Measurements from ENCODE around the gene TRAPPC4. TPM values are rescaled to one million over a fixed set of nuclear protein-coding genes. Genes with fewer than 3 reads are reported as not detected.
A peak's percentile ranks its signal among the peaks of the same experiment; 100 is the strongest.
"Not testable (repeated sequence)": the region's sequence is repeated elsewhere in the genome, so short reads cannot be mapped to it uniquely, and the experiment has no call there.

TRAPPC4 gene
- total and polyA plus RNA-seq, 2 donors, result 60.4 to 75.9 TPM

GRCh38 chr11:119049081-119049480 is 30.5 kb downstream of the TRAPPC4 start:
- Histone ChIP-seq H3K27ac (ENCODE audit: low read depth in 1 of 2, low read length in 1 of 2) (no peak overlapping the region), H3K4me1 (ENCODE audit: control insufficient read depth in 2 of 2, insufficient read depth in 2 of 2, low read length in 2 of 2) (no peaks in the 10 kb centered on the region), H3K4me3 (ENCODE audit: low read length in 2 of 2) (no peak overlapping the region), H3K27me3 (ENCODE audit: control insufficient read depth in 2 of 2, insufficient read depth in 1 of 2, low read length in 1 of 2) (no peaks in the 10 kb centered on the region), H3K9me3 (ENCODE audit: control insufficient read depth in 2 of 2, insufficient read depth in 1 of 2, low read length in 1 of 2) (no peaks in the 10 kb centered on the region), H3K36me3 (ENCODE audit: control insufficient read depth in 2 of 2, insufficient read depth in 2 of 2, low read length in 1 of 2) (peaks cover 87 to 95% of the 10 kb centered on the region in 2 donors)
- over 99% methylated on average over 7 of the region's 7 CpGs for WGBS
- no peak for DNase-seq (ENCODE audit: low read depth in 6 of 9, low spot score in 9 of 9)

- peak in 1 of 9 donors; percentile 20 for DNase-seq (ENCODE audit: low read depth in 6 of 9, low spot score in 9 of 9)
- Histone ChIP-seq H3K9me3 (ENCODE audit: control insufficient read depth in 2 of 2, insufficient read depth in 1 of 2, low read length in 1 of 2) (no peaks in the 10 kb centered on the region), H3K27me3 (ENCODE audit: control insufficient read depth in 2 of 2, insufficient read depth in 1 of 2, low read length in 1 of 2) (no peaks in the 10 kb centered on the region), H3K36me3 (ENCODE audit: control insufficient read depth in 2 of 2, insufficient read depth in 2 of 2, low read length in 1 of 2) (peaks cover 73 to 88% of the 10 kb centered on the region in 2 donors), H3K4me1 (ENCODE audit: control insufficient read depth in 2 of 2, insufficient read depth in 2 of 2, low read length in 2 of 2) (peaks cover 6 to 16% of the 10 kb centered on the region in 2 donors), H3K27ac (ENCODE audit: low read depth in 1 of 2, low read length in 1 of 2) (peak overlapping the region in 1 of 2 donors; percentile 62), H3K4me3 (ENCODE audit: low read length in 2 of 2) (no peak overlapping the region)
- 94% methylated on average over 17 of the region's 17 CpGs for WGBS
Observed at GRCh38 chr11:119051440-119052162, 33.0 kb downstream of the TRAPPC4 start.

GRCh38 chr11:119052163-119052814 is 33.7 kb downstream of the TRAPPC4 start:
- DNase-seq (ENCODE audit: low read depth in 6 of 9, low spot score in 9 of 9), result no peak
- Histone ChIP-seq H3K4me1 (ENCODE audit: control insufficient read depth in 2 of 2, insufficient read depth in 2 of 2, low read length in 2 of 2) (peaks cover 6 to 16% of the 10 kb centered on the region in 2 donors), H3K4me3 (ENCODE audit: low read length in 2 of 2) (no peak overlapping the region), H3K36me3 (ENCODE audit: control insufficient read depth in 2 of 2, insufficient read depth in 2 of 2, low read length in 1 of 2) (peaks cover 69 to 82% of the 10 kb centered on the region in 2 donors), H3K27ac (ENCODE audit: low read depth in 1 of 2, low read length in 1 of 2) (peak overlapping the region in 1 of 2 donors; percentile 62), H3K27me3 (ENCODE audit: control insufficient read depth in 2 of 2, insufficient read depth in 1 of 2, low read length in 1 of 2) (no peaks in the 10 kb centered on the region), H3K9me3 (ENCODE audit: control insufficient read depth in 2 of 2, insufficient read depth in 1 of 2, low read length in 1 of 2) (no peaks in the 10 kb centered on the region)
- 96% methylated on average over 23 of the region's 23 CpGs for WGBS

GRCh38 chr11:119054418-119054817 is 35.9 kb downstream of the TRAPPC4 start:
- Histone ChIP-seq H3K36me3 (ENCODE audit: control insufficient read depth in 2 of 2, insufficient read depth in 2 of 2, low read length in 1 of 2) (peaks cover 48 to 61% of the 10 kb centered on the region in 2 donors), H3K4me1 (ENCODE audit: control insufficient read depth in 2 of 2, insufficient read depth in 2 of 2, low read length in 2 of 2) (peaks cover 12 to 23% of the 10 kb centered on the region in 2 donors)
- no peak for DNase-seq (ENCODE audit: low read depth in 6 of 9, low spot score in 9 of 9)

GRCh38 chr11:119055901-119056300 is 37.3 kb downstream of the TRAPPC4 start:
- WGBS, result 74% methylated on average over 6 of the region's 6 CpGs
- Histone ChIP-seq H3K36me3 (ENCODE audit: control insufficient read depth in 2 of 2, insufficient read depth in 2 of 2, low read length in 1 of 2) (peaks cover 38 to 47% of the 10 kb centered on the region in 2 donors), H3K4me3 (ENCODE audit: low read length in 2 of 2) (peak overlapping the region; percentile 88 to 90), H3K9me3 (ENCODE audit: control insufficient read depth in 2 of 2, insufficient read depth in 1 of 2, low read length in 1 of 2) (no peaks in the 10 kb centered on the region), H3K27ac (ENCODE audit: low read depth in 1 of 2, low read length in 1 of 2) (peak overlapping the region in 1 of 2 donors; percentile 83), H3K4me1 (ENCODE audit: control insufficient read depth in 2 of 2, insufficient read depth in 2 of 2, low read length in 2 of 2) (peaks cover 12 to 23% of the 10 kb centered on the region in 2 donors), H3K27me3 (ENCODE audit: control insufficient read depth in 2 of 2, insufficient read depth in 1 of 2, low read length in 1 of 2) (no peaks in the 10 kb centered on the region)
- DNase-seq (ENCODE audit: low read depth in 6 of 9, low spot score in 9 of 9), result peak in 1 of 9 donors; percentile 24

More at GRCh38 chr11:119054418-119054817, 35.9 kb downstream of the TRAPPC4 start:
- Histone ChIP-seq H3K27ac (ENCODE audit: low read depth in 1 of 2, low read length in 1 of 2) (no peak overlapping the region), H3K4me3 (ENCODE audit: low read length in 2 of 2) (no peak overlapping the region), H3K9me3 (ENCODE audit: control insufficient read depth in 2 of 2, insufficient read depth in 1 of 2, low read length in 1 of 2) (no peaks in the 10 kb centered on the region), H3K27me3 (ENCODE audit: control insufficient read depth in 2 of 2, insufficient read depth in 1 of 2, low read length in 1 of 2) (no peaks in the 10 kb centered on the region)
- WGBS, result 98% methylated on average over 10 of the region's 10 CpGs

- no peaks in the 10 kb centered on the region for H3K27me3 ChIP-seq (ENCODE audit: control insufficient read depth in 2 of 2, insufficient read depth in 1 of 2, low read length in 1 of 2)
- peaks cover 12 to 23% of the 10 kb centered on the region in 2 donors for H3K4me1 ChIP-seq (ENCODE audit: control insufficient read depth in 2 of 2, insufficient read depth in 2 of 2, low read length in 2 of 2)
- H3K36me3 ChIP-seq (ENCODE audit: control insufficient read depth in 2 of 2, insufficient read depth in 2 of 2, low read length in 1 of 2), result peaks cover 32 to 41% of the 10 kb centered on the region in 2 donors
- H3K27ac ChIP-seq (ENCODE audit: low read depth in 1 of 2, low read length in 1 of 2), result peak overlapping the region; percentile 83 to 92
- under 1% methylated on average over 48 of the region's 48 CpGs for WGBS
- H3K4me3 ChIP-seq (ENCODE audit: low read length in 2 of 2), result peak overlapping the region; percentile 88 to 90
- no peaks in the 10 kb centered on the region for H3K9me3 ChIP-seq (ENCODE audit: control insufficient read depth in 2 of 2, insufficient read depth in 1 of 2, low read length in 1 of 2)
- peak in 4 of 9 donors; percentile 19 to 60 (median 36) for DNase-seq (ENCODE audit: low read depth in 6 of 9, low spot score in 9 of 9)
Observed at GRCh38 chr11:119056421-119056999, 37.9 kb downstream of the TRAPPC4 start.

- H3K9me3 ChIP-seq (ENCODE audit: control insufficient read depth in 2 of 2, insufficient read depth in 1 of 2, low read length in 1 of 2), result no peaks in the 10 kb centered on the region
- peak; percentile 78 to 99 (median 95) for DNase-seq (ENCODE audit: low read depth in 6 of 9, low spot score in 9 of 9)
- peak within 1 kb of the TSS; percentile 88 to 90 for H3K4me3 ChIP-seq (ENCODE audit: low read length in 2 of 2)
- H3K36me3 ChIP-seq (ENCODE audit: control insufficient read depth in 2 of 2, insufficient read depth in 2 of 2, low read length in 1 of 2), result peaks cover 25 to 34% of the 10 kb centered on the region in 2 donors
- H3K4me1 ChIP-seq (ENCODE audit: control insufficient read depth in 2 of 2, insufficient read depth in 2 of 2, low read length in 2 of 2), result peaks cover 12 to 23% of the 10 kb centered on the region in 2 donors
- under 1% methylated on average over 79 of the region's 79 CpGs for WGBS
- H3K27me3 ChIP-seq (ENCODE audit: control insufficient read depth in 2 of 2, insufficient read depth in 1 of 2, low read length in 1 of 2), result no peaks in the 10 kb centered on the region
- peak within 1 kb of the TSS; percentile 85 to 92 for H3K27ac ChIP-seq (ENCODE audit: low read depth in 1 of 2, low read length in 1 of 2)
Observed at GRCh38 chr11:119057000-119057769, 38.6 kb downstream of the TRAPPC4 start, which contains the start of gene HYOU1. Gene HYOU1 (minus strand): TSS chr11:119057205. CDS start chr11:119056160, 1,045 bp downstream.

DNA sequence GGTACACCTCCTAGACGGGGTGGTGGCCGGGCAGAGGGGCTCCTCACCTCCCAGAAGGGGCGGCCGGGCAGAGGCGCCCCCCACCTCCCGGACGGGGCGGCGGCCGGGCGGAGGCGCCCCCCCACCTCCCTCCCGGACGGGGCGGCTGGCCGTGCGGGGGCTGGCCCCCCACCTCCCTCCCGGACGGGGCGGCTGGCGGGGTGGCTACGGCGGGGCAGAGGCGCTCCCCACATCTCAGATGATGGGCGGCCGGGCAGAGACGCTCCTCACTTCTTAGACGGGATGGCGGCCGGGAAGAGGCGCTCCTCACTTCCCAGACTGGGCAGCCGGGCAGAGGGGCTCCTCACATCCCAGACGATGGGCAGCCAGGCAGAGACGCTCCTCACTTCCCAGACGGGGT is 40.6 kb downstream of the TRAPPC4 start:
- not testable (repeated sequence) for DNase-seq (ENCODE audit: low read depth in 6 of 9, low spot score in 9 of 9); H3K27me3 ChIP-seq (ENCODE audit: control insufficient read depth in 2 of 2, insufficient read depth in 1 of 2, low read length in 1 of 2); H3K27ac ChIP-seq (ENCODE audit: low read depth in 1 of 2, low read length in 1 of 2); H3K9me3 ChIP-seq (ENCODE audit: control insufficient read depth in 2 of 2, insufficient read depth in 1 of 2, low read length in 1 of 2); H3K4me3 ChIP-seq (ENCODE audit: low read length in 2 of 2)
- H3K4me1 ChIP-seq (ENCODE audit: control insufficient read depth in 2 of 2, insufficient read depth in 2 of 2, low read length in 2 of 2), result peaks cover 12 to 23% of the 10 kb centered on the region in 2 donors
- peaks cover 9 to 15% of the 10 kb centered on the region in 2 donors for H3K36me3 ChIP-seq (ENCODE audit: control insufficient read depth in 2 of 2, insufficient read depth in 2 of 2, low read length in 1 of 2)
- 96% methylated on average over 31 of the region's 35 CpGs for WGBS
